CD4-positive, alpha-beta T cell treated with Interleukin-10 for 1 hour (primary cell): ENCODE measurements around the gene ADAM21.
"Not testable (repeated sequence)": the region's sequence is repeated elsewhere in the genome, so short reads cannot be mapped to it uniquely, and the experiment has no call there.

ENCODE experiments used
- DNase-seq: peaks from one replicate; pipeline ENCODE4 v3.0.0-alpha.2; 2020

ADAM21 gene

GRCh38 chr14:70451874-70452273, at the start of gene ADAM21:
Gene ADAM21, plus strand, starts transcription at chr14:70452174. Its CDS starts 5,326 bp downstream, at chr14:70457500.
- no peak for DNase-seq

GRCh38 chr14:70403335-70403734, 48.6 kb upstream of the ADAM21 start:
- DNase-seq: not testable (repeated sequence)

DNA sequence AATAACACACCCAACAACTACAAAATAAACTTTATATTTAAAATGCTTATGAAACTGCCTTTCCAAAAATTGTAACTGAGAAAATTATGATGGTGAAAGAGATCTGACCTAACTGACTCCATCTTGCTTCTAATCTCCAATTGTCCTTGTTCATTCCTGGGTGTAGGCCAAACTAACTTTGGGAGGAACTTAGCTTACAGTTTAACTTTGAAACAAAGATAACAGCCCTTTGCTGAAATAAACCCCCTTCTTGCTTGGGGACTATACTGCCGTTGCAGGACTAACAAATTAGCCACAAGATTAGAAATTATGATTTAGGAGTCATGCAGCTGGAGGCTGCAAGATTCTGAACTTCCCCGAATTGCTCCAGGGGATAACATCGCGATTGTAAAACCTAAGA, 45.8 kb upstream of the ADAM21 start:
- DNase-seq: not testable (repeated sequence)

- DNase-seq: no peak
Measured at GRCh38 chr14:70407621-70408020, 44.4 kb upstream of the ADAM21 start.

GRCh38 chr14:70415788-70416187, 36.2 kb upstream of the ADAM21 start:
- DNase-seq: no peak

DNA sequence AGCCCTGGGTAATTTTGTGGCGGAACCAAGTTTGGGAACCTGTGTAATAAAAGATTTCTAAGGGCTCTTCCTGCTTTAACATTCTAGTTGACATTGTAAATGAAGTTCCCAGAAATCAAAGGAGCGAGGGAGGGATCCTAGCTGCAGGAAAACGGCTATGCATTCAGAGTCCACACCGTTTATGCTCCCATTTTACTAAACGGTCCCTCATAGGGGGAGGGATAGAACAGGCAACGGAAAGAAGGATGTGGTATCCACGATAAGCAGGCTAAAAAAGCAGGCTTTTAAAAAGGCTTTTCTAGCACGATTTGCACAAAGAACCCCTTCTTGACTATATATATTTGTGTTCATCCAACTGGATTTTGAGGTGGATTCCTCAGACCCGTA, 35.6 kb upstream of the ADAM21 start:
- DNase-seq: no peak

GRCh38 chr14:70416725-70417349, 35.1 kb upstream of the ADAM21 start, which contains the start of gene SYNJ2BP:
Gene SYNJ2BP, minus strand, starts transcription at chr14:70417090. Its CDS starts 127 bp downstream, at chr14:70416963.
- DNase-seq: peak; percentile 59

DNA sequence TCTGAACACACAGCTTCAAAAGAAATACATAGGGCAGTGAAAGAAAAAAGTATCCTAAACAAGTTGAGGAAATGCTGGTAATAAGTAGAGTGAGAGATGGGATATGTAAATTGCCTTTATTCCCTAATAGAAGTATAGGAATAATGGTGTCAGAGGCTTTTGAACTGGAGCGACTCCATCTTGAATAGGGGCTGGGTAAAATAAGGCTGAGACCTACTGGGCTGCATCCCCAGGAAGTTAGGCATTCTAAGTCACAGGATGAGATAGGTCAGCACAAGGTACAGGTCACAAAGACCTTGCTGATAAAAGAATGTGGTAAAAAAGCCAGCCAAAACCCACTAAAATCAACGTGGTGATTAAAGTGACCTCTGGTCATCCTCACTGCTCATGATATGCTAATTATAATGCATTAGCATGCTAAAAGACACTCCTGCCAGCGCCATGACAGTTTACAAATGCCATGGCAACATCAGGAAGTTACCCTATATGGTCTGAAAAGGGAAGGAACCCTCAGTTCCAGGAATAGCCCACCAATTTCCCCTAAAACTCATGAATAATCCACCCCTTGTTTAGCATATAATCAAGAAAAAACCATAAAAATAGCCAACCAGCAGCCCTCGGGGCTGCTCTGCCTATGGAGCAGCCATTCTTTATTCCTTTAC, 32.6 kb upstream of the ADAM21 start:
- not testable (repeated sequence) for DNase-seq

DNA sequence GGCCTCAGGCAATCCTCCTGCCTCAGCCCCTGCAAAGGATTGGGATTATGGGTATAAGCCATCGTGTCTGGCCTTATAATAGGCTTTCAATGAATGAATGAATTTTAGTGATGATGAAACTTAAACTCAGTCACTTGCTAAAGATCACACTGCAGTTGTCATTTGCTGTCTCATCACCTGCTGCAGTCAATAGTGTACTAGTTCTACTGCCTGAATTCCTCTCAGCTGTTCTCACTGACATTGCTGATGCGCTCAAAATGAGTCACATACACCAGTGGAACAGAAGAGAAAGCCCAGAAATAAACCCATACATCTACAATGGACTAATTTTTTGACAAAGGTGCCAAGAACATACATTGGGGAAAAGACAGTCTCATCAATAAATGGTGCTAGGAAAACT, 29.4 kb upstream of the ADAM21 start:
- no peak for DNase-seq

DNA sequence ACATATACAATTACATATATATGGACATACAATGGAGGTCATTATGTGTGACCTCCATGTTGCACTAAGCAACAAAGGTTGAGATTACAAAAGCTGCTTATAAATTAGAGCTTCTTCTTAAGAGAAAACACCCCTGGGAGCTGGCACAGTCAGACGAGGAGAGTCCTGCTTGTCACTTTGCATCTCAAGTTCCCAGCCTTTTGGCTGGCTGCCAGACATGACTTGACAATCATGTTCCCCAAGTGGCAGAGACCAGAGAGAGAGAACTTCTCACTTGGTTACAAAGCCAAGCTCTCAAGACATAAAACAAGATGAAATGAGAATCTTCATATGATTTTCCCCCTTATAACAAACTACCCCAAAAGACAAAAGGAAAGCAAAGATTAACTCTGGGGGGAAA, 26.6 kb upstream of the ADAM21 start:
- DNase-seq: no peak

DNA sequence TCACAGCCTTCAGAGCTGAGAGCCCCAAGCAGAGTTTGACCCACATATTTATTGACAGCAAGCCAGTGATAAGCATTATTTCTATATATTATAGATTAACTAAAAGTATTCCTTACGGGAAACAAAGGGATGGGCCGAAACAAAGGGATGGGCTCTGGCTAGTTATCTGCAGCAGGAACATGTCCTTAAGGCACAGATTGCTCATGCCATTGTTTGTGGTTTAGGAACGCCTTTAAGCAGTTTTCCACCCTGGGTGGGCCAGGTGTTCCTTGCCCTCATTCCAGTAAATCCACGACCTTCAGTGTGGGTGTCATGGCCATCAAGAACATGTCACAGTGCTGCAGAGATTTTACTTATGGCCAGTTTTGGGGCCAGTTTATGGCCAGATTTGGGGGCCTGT, 25.4 kb upstream of the ADAM21 start:
- DNase-seq: not testable (repeated sequence)

- no peak for DNase-seq
Measured at GRCh38 chr14:70436867-70437266, 15.1 kb upstream of the ADAM21 start.

DNA sequence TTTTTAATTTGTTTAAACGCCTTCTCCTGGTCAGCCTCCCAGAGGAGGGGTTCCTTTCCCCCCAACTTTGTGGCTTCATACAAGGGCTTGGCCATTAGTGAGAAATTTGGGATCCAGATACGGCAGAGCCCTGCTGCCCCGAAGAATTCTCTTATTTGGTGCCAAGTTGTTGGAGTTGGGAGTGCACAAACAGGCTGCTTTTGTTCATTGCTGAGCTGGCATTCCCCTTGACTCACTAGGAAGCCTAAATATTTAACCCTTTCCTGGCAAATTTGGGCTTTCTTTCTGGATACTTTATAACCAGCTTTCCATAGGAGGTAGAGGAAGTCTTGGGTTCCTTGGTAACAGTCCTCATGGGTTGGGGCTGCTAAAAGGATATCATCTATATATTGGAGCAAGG, 10.3 kb upstream of the ADAM21 start:
- no peak for DNase-seq

DNA sequence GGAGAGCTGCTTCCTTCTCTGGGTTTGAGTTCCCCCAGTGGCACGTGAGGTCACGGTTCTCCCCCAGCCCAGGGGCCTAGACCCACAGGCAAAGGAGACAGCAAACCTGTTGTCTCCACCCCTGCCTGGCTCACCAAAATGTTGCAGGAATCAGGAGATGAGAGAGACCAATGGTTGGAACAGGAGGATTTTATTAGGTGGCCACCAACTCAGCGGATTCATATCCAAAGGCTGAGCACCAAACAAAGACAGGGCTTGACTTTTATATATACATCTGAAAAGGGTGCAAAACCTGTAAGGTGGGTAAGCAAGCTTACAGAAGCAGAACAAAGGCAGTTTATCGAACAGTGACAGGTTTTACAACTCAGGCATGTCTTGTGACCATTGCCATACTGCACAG, 9.2 kb upstream of the ADAM21 start:
- DNase-seq: no peak

DNA sequence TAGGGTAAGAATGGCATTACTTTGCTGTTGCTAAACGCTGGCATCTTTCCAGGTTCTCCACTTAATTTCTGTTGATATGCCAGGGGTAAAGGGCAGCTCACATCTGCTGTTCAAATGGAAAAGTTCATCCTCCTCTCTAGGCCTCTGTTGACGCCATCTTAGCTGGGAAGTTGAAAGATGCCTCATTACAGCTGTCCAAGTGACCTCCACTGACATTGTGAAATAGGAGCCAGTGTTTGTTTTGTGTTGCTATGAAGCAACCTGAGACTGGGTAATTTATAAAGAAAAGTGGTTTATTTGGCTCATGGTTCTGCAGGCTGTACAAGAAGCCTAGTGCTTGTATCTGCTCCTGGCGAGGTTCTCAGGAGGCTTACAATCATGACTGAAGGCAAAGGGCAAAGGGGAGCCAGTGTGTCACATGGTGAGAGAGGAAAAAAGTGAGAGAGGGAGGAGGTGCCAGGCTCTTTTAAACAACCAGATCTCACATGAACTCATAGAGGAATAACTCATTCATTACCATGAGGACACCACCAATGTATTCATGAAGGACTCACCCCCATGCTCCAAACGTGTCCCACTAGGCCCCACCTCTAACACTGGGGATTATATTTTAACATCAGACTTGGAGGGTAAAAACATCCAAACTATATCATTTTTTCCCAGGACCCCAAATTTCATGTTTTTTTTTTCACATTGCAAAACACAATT, 3.2 kb upstream of the ADAM21 start:
- no peak for DNase-seq

DNA sequence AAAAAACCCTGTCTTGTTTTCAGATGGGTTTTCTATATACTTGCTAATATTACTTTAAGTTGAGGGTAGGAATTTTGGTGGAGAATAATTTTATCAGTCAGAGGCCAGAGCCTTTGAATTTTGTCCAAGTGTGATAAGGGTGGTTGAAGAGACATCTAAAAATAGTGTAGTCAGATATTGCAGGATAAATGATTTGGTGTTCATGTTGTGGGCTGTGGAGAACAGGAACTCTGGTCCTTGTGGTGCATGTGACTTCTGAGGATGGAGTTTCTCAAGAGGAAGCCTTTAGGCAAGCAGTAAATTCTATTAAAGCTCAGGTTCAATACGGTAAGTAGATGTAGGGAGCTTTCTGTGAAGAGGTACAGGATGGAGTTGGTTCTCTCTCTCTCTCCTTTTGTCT, 2.8 kb downstream of the ADAM21 start:
- DNase-seq: no peak

DNA sequence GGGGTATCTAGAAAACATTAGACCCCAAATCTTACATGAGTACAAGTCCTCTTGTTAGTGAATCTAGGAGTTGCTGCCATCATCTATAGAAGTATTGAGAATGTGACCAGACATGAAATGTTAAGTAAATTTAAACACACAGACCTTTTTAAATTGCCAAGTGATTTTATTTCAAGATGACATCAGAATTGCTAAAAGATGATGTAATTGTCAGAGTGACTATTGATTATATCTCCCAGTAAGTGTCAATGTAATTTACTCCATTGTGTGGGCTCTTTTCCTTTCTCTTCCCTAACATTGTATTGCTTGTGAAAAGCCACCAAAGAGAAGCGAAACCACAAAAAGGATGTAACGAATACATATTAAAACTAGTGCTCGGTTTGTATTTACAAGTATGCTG, 16.8 kb downstream of the ADAM21 start:
- DNase-seq: no peak

DNA sequence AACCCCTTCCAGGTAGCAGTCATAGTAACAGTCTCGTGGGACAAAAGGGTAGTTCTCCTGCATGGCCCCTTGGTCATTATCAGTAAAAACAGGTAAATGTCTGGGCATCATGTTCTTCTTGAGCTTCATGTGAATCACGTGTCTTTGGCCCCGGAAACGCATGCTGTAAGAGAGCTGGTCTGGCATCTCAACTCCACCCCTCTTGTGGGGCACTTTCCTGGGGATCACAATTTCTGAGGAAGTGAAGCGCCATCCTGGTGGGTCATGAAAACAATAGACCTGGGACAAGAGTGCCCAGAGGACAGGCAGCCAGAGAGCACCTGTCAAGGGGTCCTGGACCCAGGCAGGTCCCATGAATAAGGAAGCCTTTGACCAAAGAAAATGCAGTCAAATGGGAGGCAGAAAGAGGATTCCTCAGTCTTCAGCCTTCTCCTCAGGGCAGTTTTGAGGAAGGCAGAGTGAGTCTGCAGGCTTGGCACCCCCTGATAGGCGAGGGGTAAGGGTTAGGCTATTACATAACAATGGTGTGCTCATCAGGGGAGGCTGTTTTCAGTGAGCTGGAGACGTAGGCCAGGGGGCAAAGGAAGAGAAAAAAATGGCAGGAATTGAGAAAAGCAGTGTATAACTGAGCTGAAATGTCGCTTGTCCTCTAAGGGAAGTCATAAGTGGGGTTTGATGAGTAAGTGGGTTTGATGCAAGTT, 19.0 kb downstream of the ADAM21 start:
- DNase-seq: not testable (repeated sequence)

DNA sequence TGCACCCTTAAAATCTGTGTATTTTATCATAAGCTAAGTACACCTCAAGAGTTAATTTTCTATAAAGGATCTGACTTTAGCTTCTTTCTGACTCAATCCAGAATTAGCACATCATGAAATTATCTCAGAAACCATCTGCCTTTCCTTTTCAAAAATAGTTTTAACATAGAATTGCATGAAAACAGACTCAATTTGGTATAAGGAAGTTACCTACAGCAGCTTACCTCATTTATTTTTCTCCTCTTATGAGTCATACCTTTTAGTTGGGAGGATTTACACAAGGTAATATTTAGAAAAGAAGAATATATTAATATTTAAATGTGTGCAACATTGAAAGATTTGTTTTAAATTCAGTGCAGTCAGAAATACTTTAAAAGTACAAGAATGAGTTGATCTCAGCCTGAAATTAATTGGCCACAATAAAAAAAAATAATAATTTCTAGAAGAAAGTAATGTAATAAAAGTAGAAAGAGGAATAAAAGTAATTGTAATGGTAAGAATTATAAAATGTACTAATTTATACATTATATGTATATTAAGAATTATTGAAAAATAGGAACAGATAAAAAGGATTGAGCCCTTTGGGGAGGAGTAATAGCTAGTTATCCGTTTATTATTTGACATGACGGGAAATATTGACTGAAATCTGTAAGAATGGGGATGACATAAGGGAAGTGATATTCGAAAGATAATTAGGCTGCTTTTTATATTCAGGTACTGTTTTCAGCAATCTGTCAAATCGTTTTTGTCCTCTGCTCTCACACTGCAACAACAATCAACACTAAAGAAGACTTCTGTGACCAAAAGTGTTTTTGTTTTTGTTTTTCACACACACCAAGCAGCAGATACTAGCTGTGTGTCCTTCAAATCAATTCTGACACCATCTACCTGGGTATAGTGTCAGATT, 20.5 kb downstream of the ADAM21 start:
- DNase-seq: no peak

DNA sequence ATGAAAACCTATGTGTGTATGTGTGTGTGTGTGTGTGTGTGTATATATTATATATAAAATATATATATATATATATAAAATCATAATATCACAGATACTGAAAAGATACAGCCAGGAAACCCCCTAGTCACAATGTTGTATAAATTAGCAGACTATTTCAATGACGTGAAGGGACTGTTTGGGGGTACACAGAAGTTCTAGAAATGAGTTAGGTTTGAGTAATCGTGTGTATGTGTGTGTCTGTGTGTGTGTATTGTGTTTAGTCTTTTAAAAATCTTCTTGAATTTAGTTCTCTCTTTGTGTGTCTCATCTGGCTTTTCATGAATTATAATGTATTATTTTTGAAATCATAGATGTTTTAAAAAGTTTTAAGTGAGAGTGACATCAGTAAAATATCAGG, 21.9 kb downstream of the ADAM21 start:
- no peak for DNase-seq

DNA sequence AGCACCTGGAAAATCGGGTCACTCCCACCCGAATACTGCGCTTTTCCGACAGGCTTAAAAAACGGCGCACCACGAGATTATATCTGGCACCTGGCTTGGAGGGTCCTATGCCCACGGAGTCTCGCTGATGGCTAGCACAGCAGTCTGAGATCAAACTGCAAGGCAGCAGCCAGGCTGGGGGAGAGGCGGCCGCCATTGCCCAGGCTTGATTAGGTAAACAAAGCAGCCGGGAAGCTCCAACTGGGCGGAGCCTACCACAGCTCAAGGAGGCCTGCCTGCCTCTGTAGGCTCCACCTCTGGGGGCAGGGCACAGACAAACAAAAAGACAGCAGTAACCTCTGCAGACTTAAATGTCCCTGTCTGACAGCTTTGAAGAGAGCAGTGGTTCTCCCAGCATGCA, 23.5 kb downstream of the ADAM21 start:
- not testable (repeated sequence) for DNase-seq

DNA sequence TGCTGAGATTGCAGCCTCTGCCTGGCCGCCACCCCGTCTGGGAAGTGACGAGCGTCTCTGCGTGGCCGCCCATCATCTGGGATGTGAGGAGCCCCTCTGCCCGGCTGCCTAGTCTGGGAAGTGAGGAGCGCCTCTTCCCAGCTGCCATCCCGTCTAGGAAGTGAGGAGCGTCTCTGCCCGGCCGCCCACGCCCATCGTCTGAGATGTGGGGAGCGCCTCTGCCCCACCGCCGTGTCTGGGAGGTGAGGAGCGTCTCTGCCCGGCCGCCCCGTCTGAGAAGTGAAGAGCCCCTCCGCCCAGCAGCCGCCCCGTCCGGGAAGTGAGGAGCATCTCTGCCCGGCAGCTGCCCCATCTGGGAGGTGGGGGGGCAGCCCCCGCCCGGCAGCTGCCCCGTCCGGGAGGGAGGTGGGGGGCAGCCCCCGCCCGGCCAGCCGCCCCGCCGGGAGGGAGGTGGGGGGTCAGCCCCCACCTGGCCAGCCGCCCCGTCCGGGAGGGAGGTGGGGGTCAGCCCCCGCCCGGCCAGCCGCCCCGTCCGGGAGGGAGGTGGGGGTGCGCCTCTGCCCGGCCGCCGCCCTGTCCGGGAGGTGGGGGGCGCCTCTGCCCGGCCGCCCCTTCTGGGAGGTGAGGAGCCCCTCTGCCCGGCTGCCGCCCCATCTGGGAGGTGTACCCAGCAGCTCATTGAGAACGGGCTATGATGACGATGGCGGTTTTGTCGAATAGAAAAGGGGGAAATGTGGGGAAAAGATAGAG, 25.6 kb downstream of the ADAM21 start:
- not testable (repeated sequence) for DNase-seq
